ENCODE data around the gene CDH23. TPM values are rescaled to one million over a fixed set of nuclear protein-coding genes. Genes with fewer than 3 reads are reported as not detected.

CDH23 gene
- polyA plus RNA-seq, 1 donor (not counting 4 experiments of a cell fraction or from before 2014, with no cell fraction given) = 0.01 TPM

DNA sequence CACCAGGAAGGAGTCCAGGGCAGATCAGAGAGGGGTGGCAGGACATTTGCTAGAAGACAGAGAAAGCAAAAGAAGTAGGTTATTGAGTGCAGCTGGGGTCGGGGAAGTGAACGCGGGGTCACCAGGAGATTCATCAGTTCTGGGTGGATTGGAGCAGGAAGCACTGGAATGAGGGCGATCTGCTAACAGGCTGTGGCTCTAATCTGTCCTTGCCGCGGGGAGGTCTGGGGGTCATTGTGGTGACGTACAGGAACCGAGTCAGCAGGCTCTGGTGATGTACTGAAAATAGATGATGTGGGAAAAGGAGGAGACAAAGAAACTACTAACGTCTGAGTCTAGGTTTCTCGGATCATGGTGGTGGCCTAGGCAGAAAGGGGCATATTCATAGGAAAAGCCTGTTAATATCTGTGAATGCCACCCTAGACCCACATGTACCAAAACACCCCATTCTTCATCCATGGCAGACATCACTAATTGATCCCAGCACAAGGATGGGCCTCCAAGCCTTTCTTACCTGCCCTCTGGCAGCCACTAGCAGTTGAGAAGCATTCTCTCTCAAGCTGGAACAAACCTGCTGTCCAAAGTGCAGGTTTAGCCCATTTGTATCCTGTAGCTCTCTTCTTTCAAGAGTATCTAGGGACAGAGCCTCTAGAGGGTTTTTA lies 188.3 kb downstream of the CDH23 start:
- TF ChIP-seq EZH2 (IDR thresholded peaks at IDR 0.05; ENCODE audit: low read length) = no peak
- TF ChIP-seq, protein P1, sequence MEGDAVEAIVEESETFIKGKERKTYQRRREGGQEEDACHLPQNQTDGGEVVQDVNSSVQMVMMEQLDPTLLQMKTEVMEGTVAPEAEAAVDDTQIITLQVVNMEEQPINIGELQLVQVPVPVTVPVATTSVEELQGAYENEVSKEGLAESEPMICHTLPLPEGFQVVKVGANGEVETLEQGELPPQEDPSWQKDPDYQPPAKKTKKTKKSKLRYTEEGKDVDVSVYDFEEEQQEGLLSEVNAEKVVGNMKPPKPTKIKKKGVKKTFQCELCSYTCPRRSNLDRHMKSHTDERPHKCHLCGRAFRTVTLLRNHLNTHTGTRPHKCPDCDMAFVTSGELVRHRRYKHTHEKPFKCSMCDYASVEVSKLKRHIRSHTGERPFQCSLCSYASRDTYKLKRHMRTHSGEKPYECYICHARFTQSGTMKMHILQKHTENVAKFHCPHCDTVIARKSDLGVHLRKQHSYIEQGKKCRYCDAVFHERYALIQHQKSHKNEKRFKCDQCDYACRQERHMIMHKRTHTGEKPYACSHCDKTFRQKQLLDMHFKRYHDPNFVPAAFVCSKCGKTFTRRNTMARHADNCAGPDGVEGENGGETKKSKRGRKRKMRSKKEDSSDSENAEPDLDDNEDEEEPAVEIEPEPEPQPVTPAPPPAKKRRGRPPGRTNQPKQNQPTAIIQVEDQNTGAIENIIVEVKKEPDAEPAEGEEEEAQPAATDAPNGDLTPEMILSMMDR (optimal IDR thresholded peaks at IDR 0.05 in 1 of 3, IDR thresholded peaks at IDR 0.05 in 1 of 3, conservative IDR thresholded peaks at IDR 0.05 in 1 of 3; ENCODE audit: extremely low read depth in 1 of 3, insufficient read depth in 2 of 3, low read length in 3 of 3) = no peak
- Histone ChIP-seq H3K9me3 (ENCODE audit: control insufficient read depth, low read depth, low read length) (no peaks in the 10 kb centered on the region), H3K4me1 (ENCODE audit: control insufficient read depth, extremely low read depth, insufficient read depth, low read length) (no peaks in the 10 kb centered on the region), H4K20me1 (ENCODE audit: control insufficient read depth, extremely low read depth, insufficient read depth, low read length) (no peaks in the 10 kb centered on the region), H3K27ac (ENCODE audit: control insufficient read depth, insufficient read depth, low read length) (no peak overlapping the region), H3K36me3 (ENCODE audit: control insufficient read depth in 2 of 2, extremely low read depth in 1 of 2, insufficient read depth in 2 of 2, low read length in 2 of 2) (no peaks in the 10 kb centered on the region), H3K79me2 (ENCODE audit: control insufficient read depth, insufficient read depth, low read length) (no peaks in the 10 kb centered on the region), H3K9me1 (ENCODE audit: control insufficient read depth, extremely low read depth, insufficient read depth, low read length) (no peaks in the 10 kb centered on the region), H3K27me3 (ENCODE audit: control insufficient read depth, extremely low read depth, insufficient read depth, low read length) (peaks cover 8% of the 10 kb centered on the region), H3K4me2 (ENCODE audit: control insufficient read depth, extremely low read depth, insufficient read depth, low read depth, low read length) (no peak overlapping the region), H2AFZ (ENCODE audit: control insufficient read depth, low read length) (no peak overlapping the region), H3K9ac (ENCODE audit: control insufficient read depth, extremely low read depth, insufficient read depth, low read length) (no peak overlapping the region), H3K4me3 (ENCODE audit: control insufficient read depth in 2 of 3, extremely low read depth in 1 of 3, insufficient read depth in 2 of 3, low read depth in 1 of 3, low read length in 3 of 3) (no peak overlapping the region)
- dilution Hi-C loops (cut with MboI; ENCODE audit: extremely low pct_ligation_motif_present, low sequenced_read_pairs) = no loop called here
- FAIRE-seq (no peak), DNase-seq (ENCODE audit: low read depth, low spot score) (no peak)

DNA sequence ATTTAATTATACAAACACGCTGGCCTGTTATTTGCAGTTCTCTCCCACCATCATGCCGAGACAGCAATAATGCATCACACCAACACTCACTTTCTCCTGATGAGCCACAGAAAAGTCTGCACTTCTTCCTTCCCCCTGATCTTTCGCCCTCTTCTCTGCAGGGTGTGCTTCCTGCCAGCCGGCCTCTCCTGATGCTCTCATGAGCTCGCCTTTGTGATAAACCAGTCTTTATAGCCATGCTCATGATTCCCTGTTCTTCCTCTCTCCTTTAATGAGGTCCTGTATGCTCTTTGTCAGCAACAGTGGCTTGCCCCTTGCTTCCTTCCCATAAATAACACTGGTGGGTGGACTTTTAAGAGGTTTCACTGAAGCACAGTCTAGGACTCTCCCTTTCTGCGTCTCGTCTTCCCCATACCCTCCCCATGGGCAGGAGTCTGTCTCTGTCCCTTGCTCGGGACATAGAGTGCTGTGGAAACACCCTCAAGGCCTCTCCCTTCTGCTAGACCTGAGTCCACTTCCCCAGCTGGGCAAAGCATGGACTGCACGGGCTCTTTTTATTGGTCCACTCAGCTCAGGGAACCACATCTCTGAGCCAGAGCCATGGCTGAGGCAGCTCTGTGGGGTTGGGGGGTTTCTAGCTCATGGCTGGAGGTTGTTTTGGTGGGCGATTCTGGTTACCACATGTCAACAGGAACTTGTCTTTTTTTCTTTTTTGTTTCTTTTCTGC lies 189.0 kb downstream of the CDH23 start:
- H3K27ac ChIP-seq (ENCODE audit: control insufficient read depth, insufficient read depth, low read length) = no peak overlapping the region
- FAIRE-seq = no peak
- TF ChIP-seq, protein P1 (optimal IDR thresholded peaks at IDR 0.05 in 1 of 3, IDR thresholded peaks at IDR 0.05 in 1 of 3, conservative IDR thresholded peaks at IDR 0.05 in 1 of 3; ENCODE audit: extremely low read depth in 1 of 3, insufficient read depth in 2 of 3, low read length in 3 of 3) = no peak
- no peak for TF ChIP-seq EZH2 (IDR thresholded peaks at IDR 0.05; ENCODE audit: low read length)

More for the DNA sequence above, 189.0 kb downstream of the CDH23 start:
- Histone ChIP-seq H3K4me1 (ENCODE audit: control insufficient read depth, extremely low read depth, insufficient read depth, low read length) (no peaks in the 10 kb centered on the region), H3K9me1 (ENCODE audit: control insufficient read depth, extremely low read depth, insufficient read depth, low read length) (no peaks in the 10 kb centered on the region), H3K36me3 (ENCODE audit: control insufficient read depth in 2 of 2, extremely low read depth in 1 of 2, insufficient read depth in 2 of 2, low read length in 2 of 2) (no peaks in the 10 kb centered on the region), H3K9me3 (ENCODE audit: control insufficient read depth, low read depth, low read length) (no peaks in the 10 kb centered on the region), H3K4me3 (ENCODE audit: control insufficient read depth in 2 of 3, extremely low read depth in 1 of 3, insufficient read depth in 2 of 3, low read depth in 1 of 3, low read length in 3 of 3) (no peak overlapping the region), H3K27me3 (ENCODE audit: control insufficient read depth, extremely low read depth, insufficient read depth, low read length) (peaks cover 11% of the 10 kb centered on the region), H3K79me2 (ENCODE audit: control insufficient read depth, insufficient read depth, low read length) (no peaks in the 10 kb centered on the region), H3K9ac (ENCODE audit: control insufficient read depth, extremely low read depth, insufficient read depth, low read length) (no peak overlapping the region), H4K20me1 (ENCODE audit: control insufficient read depth, extremely low read depth, insufficient read depth, low read length) (no peaks in the 10 kb centered on the region), H2AFZ (ENCODE audit: control insufficient read depth, low read length) (no peak overlapping the region), H3K4me2 (ENCODE audit: control insufficient read depth, extremely low read depth, insufficient read depth, low read depth, low read length) (no peak overlapping the region)
- DNase-seq (ENCODE audit: low read depth, low spot score) = no peak
- dilution Hi-C loops (cut with MboI; ENCODE audit: extremely low pct_ligation_motif_present, low sequenced_read_pairs) = no loop called here
